GM19035 (cell line): Measurements from ENCODE around the gene LRBA.

Experiments used
- ATAC-seq: cut with Tn5 transposase; IDR thresholded peaks from one replicate; pipeline ENCODE4 v1.9.1; 2021; ENCODE audit not compliant: unreplicated experiment

Gene LRBA

DNA sequence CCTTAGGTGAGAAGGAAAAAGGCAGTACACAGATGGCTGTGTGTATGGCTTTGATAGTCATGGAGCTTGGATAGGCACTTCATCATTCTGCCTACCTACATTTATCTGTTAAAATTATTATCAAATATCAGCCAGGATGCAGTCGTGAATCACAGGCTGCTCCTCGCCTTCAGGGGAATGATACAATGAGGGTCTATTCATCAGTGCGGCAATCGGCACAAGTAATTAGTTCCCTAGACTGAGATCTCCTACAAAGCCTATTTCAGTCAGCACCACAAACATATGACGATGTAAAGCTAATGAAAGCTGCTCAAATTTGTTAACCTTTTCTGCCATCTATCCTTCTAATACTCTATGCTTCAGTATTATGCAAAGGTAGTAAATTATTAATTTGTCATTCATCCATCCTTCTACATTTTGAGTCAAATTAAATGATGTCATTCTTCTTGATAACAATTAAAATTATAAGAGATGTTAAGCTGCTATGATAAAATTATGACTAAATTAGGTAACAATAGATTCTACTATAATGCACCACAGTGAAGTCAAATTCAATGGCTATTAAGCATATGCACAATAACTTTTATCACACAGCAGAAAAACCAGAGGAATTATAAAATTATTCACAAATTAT lies 414.2 kb downstream of the LRBA start:
- ATAC-seq: no peak

DNA sequence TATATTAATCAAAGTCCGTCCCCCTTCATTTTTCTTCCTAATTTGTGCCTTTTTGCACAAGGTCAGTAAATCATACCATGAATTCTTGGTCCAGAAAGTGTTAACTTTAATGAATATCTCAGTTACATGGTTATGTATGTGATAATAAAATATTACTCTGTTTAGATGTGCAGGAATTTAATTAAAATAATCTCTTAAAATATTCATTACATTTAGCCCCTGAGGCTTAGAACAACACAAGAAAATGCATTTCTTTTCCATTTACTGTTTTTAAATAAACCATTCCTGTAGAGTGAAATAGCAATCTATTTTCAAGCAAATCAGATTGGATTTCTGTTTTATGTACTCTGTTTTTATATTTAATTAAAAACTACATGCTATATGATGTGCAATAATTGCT lies 415.5 kb downstream of the LRBA start:
- no peak for ATAC-seq

DNA sequence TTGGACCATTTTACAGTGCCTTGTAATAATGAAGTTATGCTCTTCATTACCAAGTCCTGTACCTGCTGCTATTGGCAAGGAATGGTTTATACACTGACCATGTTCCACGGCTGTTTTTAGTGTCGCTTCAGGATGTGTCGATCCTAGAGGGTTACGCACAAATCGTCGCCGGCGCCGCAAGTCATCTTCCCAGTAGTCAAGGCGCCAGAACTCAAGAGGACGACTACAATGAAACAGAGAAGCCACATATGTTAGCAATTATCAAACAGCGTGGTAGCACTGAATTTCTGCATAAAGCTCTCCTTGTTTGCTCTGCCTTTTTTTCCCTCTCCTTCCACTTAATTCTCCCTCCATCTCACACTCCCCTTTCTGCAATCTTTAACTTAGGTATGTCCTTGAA lies 416.2 kb downstream of the LRBA start:
- ATAC-seq: no peak

- no peak for ATAC-seq
Observed at GRCh38 chr4:150593996-150594395, 421.1 kb downstream of the LRBA start.

DNA sequence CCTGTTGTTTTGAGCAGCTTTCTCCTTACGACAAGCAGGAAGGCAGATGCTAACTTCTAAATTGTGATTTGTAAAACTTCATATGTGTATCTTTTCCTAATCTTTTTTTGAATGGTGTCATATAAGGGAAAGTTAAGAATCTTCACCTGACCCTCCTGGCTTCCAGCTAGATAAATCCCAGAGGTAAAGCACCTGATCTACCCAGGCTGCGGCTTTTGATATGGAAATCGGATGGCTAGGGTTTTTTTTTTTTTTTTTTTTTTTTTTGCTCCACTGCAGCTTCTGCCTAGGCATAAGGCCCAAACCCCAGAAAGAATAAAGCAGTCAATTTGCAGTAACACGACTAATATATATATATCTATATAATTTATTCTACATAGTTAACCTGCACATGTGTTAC lies 423.2 kb downstream of the LRBA start:
- no peak for ATAC-seq

- no peak for ATAC-seq
Observed at GRCh38 chr4:150591406-150591805, 423.7 kb downstream of the LRBA start.

DNA sequence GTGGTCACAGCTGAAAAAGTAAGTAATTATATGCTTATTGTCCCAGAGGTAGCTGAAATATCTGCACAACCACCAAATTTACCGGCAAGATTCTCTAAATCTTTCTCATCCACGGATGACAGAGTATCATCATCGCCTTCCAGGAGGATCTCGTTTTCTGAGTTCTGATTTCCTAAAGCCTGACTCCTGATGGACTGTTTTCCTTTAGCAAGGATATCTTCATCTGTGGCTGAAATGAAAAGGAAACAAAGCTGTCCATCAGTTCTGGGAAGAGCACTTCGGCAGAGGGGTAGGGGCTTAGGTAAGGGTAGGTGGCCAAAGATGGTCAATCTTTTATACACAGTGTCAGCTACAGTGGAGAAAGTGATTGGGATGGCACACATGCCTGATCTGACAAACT lies 424.5 kb downstream of the LRBA start:
- ATAC-seq: no peak

DNA sequence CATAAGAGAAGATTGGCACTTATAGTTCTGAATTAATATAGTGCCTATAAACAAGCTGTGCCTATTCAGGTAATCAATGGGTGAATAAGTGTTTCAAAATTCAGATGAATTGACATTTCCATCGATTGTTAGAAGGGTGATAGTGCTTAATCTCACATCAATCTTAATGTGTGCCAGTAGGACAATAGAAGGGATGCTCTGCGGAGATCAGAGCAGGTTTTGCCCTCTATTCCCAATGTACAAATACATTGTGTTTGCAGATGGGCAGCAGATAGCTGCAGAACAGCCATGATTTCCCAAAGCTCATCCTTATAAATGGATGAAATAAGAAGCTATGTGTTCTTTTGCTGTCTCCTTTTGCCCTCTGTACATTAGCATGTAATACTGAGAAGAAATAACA lies 425.9 kb downstream of the LRBA start:
- ATAC-seq: no peak

GRCh38 chr4:150588316-150588715 lies 426.8 kb downstream of the LRBA start:
- no peak for ATAC-seq

GRCh38 chr4:150586162-150586810 lies 428.8 kb downstream of the LRBA start:
- ATAC-seq: no peak

DNA sequence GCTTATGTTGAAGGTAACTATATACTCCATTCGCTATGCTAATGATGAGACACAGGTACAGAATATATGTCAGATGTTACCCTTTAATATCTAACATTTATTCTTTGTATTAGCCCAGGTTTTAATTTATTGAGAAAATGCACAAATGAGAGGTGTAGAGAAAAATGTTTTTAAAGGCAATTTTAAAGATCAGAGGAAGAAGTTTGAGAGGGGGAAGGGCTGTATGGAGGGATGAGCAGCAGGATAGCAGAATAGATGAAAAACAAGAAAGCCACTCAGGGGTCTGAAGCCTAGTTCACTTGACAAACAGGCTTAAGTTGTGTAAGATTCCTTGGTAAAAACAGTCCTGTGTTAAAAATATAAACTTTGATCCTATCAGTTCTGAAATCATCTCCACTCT lies 429.5 kb downstream of the LRBA start:
- ATAC-seq: no peak

- no peak for ATAC-seq
Observed at GRCh38 chr4:150584111-150584915, 430.8 kb downstream of the LRBA start.

DNA sequence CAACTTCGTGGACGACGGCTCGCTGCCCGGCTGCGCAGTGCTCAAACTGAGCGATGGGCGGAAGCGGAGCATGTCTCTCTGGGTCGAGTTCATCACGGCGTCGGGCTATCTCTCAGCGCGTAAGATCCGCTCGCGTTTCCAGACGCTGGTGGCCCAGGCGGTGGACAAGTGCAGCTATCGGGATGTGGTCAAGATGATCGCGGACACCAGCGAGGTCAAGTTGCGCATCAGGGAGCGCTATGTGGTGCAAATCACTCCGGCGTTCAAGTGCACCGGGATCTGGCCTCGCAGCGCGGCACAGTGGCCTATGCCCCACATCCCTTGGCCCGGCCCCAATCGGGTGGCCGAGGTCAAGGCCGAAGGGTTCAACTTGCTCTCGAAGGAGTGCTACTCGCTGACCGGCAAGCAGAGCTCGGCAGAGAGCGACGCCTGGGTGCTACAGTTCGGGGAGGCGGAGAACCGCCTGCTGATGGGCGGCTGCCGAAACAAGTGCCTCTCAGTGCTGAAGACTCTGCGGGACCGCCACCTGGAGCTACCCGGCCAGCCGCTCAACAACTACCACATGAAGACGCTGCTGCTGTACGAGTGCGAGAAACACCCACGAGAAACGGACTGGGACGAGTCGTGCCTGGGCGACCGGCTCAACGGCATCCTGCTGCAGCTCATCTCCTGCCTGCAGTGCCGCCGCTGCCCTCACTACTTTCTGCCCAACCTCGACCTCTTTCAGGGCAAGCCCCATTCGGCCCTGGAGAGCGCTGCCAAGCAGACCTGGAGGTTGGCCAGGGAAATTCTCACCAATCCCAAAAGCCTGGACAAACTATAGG lies 431.6 kb downstream of the LRBA start:
- no peak for ATAC-seq

DNA sequence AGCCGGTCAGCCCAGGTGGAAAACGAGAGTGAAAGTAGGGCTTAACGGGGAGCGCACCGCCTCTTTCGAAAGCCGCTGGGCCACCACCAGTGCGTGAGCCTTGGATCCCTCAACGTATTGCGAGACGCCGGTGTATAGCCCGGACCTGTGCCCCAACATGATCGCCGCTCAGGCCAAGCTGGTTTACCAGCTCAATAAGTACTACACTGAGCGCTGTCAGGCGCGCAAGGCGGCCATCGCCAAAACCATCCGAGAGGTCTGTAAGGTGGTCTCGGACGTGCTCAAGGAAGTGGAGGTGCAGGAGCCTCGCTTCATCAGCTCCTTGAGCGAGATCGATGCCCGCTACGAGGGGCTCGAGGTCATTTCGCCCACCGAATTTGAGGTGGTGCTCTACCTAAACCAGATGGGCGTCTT lies 432.2 kb downstream of the LRBA start:
- ATAC-seq: no peak

- no peak for ATAC-seq
Observed at GRCh38 chr4:150582146-150582872, 432.8 kb downstream of the LRBA start, which contains the start of gene MAB21L2. Gene MAB21L2 (plus strand): TSS chr4:150582151. CDS start chr4:150583030, 879 bp downstream.

DNA sequence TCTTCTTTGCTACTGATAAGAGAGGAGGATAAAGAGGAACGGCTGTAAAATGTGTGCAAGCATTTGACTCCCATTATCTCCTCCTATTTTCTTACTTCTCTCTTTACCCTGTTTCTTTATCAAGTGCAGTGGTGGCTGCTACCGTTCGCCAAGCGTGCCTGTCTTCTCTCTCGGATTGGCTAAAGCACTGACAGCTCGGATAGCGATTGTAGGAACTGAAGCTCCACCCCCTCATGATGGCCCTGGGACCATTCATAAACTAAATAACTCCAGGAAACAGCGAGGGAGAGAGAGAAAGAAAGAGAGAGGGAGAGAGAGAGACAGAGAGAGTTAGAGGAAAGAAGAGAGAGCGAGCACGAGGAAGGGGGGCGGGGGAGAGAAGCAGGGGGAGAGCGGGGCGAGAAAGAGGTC lies 433.4 kb downstream of the LRBA start:
- no peak for ATAC-seq

DNA sequence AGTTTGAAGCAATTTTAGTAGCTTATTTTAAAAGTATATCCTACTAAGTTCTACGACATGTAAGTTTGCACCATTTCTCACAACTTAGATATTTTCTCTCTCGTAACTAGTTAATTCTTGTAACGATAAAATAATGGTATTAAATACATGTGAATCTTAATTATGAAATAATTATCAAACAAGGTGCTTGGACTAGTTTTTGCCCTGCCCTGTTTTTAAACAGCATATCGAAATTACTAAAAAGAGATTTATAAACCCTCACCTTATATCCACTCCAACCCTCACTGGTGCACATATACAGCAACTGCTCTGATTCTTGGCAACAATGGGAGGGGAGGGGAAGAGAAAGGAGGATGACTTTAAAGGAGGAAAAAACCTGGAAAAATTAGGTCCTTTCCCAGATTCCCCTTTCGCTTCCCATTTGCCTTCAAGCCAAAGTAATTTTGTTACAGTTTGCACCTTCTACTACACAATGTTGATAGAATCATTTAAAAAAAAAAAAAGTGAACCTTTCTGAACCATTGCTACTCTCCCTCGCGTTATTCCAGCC lies 434.0 kb downstream of the LRBA start:
- ATAC-seq: no peak

DNA sequence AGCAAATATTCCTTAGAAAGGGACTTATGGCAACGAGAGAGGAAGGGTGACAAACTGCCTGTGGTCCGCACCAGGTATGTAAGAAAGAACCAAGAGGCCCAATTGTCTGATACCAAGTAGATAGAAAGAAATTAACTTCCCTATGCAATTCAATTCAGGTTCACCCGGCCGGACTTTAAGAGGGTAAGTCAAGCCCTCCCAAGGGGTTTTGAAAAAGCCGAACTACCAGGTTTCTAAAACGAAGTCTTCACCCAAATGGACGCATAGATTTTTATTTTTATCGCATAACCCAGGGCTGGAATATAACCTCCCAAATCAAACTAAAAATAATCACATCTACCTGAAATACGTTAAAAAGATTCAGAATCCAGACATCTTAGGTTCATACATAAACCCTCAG lies 434.8 kb downstream of the LRBA start:
- no peak for ATAC-seq

GRCh38 chr4:150579551-150580234 lies 435.4 kb downstream of the LRBA start:
- no peak for ATAC-seq
